ENCODE results near the gene CBX4. TPM values are rescaled to one million over a fixed set of nuclear protein-coding genes. Genes with fewer than 3 reads are reported as not detected.

The CBX4 gene
- total and polyA plus RNA-seq, 2 of the 13 experiments (the other 11 are each of a cell fraction or from before 2014, with no cell fraction given) = 25.8 to 50.8 TPM

- TF ChIP-seq PAXIP1 (CRISPR knock-in tag; conservative IDR thresholded peaks at IDR 0.05) = peak; percentile 65
- TF ChIP-seq ZNF362 (CRISPR knock-in tag; IDR thresholded peaks at IDR 0.05; ENCODE audit: borderline replicate concordance) = peak; percentile 45; the same call in 1 of the 2 replicates
- peak; percentile 47; the same call in 1 of the 2 replicates for TF ChIP-seq HES4 (CRISPR knock-in tag; IDR thresholded peaks at IDR 0.05; ENCODE audit: borderline replicate concordance)
- TF ChIP-seq KLF11 (CRISPR knock-in tag; IDR thresholded peaks at IDR 0.05) = 0 out of 2 replicates have a peak, but pooled peaks have one; percentile 23
- no peak for TF ChIP-seq CENPX (CRISPR knock-in tag; IDR thresholded peaks at IDR 0.05)
- TF ChIP-seq STAG1 (CRISPR knock-in tag; IDR thresholded peaks at IDR 0.05) = no peak
- TF ChIP-seq MATR3 (CRISPR knock-in tag; IDR thresholded peaks at IDR 0.05) = no peak
- peak; percentile 93 for TF ChIP-seq ZNF451 (CRISPR knock-in tag; IDR thresholded peaks at IDR 0.05)
- TF ChIP-seq ZNF747 (CRISPR knock-in tag; IDR thresholded peaks at IDR 0.05; ENCODE audit: borderline replicate concordance) = peak; percentile 88; the same call in 1 of the 2 replicates
- peak; percentile 90 to 92 for TF ChIP-seq HMGXB4 (CRISPR knock-in tag; IDR thresholded peaks at IDR 0.05; ENCODE audit: borderline replicate concordance in 1 of 2, low read depth in 1 of 2)
- TF ChIP-seq ZNF251 (CRISPR knock-in tag; IDR thresholded peaks at IDR 0.05) = no peak
- TF ChIP-seq KLF16 (CRISPR knock-in tag; IDR thresholded peaks at IDR 0.05) = peak in 1 of 2 experiments; percentile 88; a peak in 2 of 4 replicates
- peak; percentile 68; the same call in 1 of the 2 replicates for TF ChIP-seq JUN (CRISPR knock-in tag; IDR thresholded peaks at IDR 0.05)
- TF ChIP-seq CHD2 (IDR thresholded peaks at IDR 0.05; ENCODE audit: low read depth, low read length) = no peak
- TF ChIP-seq PATZ1 (CRISPR knock-in tag; IDR thresholded peaks at IDR 0.05) = peak; percentile 85
- no peak; the same call in 1 of the 2 replicates for TF ChIP-seq ZBTB34 (CRISPR knock-in tag; IDR thresholded peaks at IDR 0.05)
- no peak for TF ChIP-seq KLF15 (CRISPR knock-in tag; IDR thresholded peaks at IDR 0.05; ENCODE audit: borderline replicate concordance)
Measured at GRCh38 chr17:79843816-79844800, 4.9 kb upstream of the CBX4 start (continued).
